K562 (cell line): ENCODE data around the gene VSIG10. TPM values are rescaled to one million over a fixed set of nuclear protein-coding genes. Genes with fewer than 3 reads are reported as not detected.

Source experiments
- BRD4 ChIP-seq: fragments of 200-600 bp; sonication (generic); IDR thresholded peaks from 2 replicates; pipeline ENCODE4 v1.6.1; 2017; ENCODE audit warnings: inconsistent platforms
- CHD2 ChIP-seq: IDR thresholded peaks from 2 replicates; pipeline ENCODE4 v1.6.1; 2011; ENCODE audit warnings: low read depth, low read length
- CTCF ChIP-seq, 3 experiments: IDR thresholded peaks in 2 of 3; conservative IDR thresholded peaks in 1 of 3; 2 replicates each; pipeline ENCODE4 v1.5.1; 2011 to 2012; ENCODE audit warnings: low read length in 3 of 3, mild to moderate bottlenecking in 3 of 3, control low read depth in 2 of 3, improper control_type of control experiment in 1 of 3, inconsistent platforms in 1 of 3, low read depth in 1 of 3, mixed read lengths in 1 of 3, moderate library complexity in 1 of 3; ENCODE audit not compliant: insufficient read depth in 2 of 3
- HBP1 ChIP-seq: fragments of 450-650 bp; formaldehyde crosslinking; IDR thresholded peaks from 2 replicates; pipeline ENCODE4 v1.4.0; 2022; ENCODE audit warnings: missing genetic modification characterization
- HLTF ChIP-seq: fragments of 450-650 bp; IDR thresholded peaks from 2 replicates; pipeline ENCODE4 v1.6.1; 2016
- HMG20A ChIP-seq: fragments of 450-650 bp; formaldehyde crosslinking; conservative IDR thresholded peaks from 2 replicates; pipeline ENCODE4 v1.4.0; 2020; ENCODE audit warnings: mild to moderate bottlenecking, mixed read lengths
- HNRNPLL ChIP-seq: fragments of 200-400 bp; formaldehyde crosslinking; IDR thresholded peaks from 2 replicates; pipeline ENCODE4 v1.6.1; 2017; ENCODE audit warnings: low read length, low read depth, mild to moderate bottlenecking; ENCODE audit not compliant: poor library complexity, severe bottlenecking
- NCOA2 ChIP-seq, 2 experiments: fragments of 450-650 bp; IDR thresholded peaks; 2 replicates each; pipeline ENCODE4 v1.6.1; 2018; ENCODE audit warnings: mild to moderate bottlenecking in 2 of 2, moderate library complexity in 1 of 2; ENCODE audit not compliant: partially characterized antibody in 2 of 2
- PTRF ChIP-seq: fragments of 450-650 bp; IDR thresholded peaks from 2 replicates; pipeline ENCODE4 v1.6.1; 2016; ENCODE audit warnings: mild to moderate bottlenecking, missing genetic modification characterization, missing compliant biosample characterization
- RAD21 ChIP-seq, 2 experiments: fragments of 250-450 bp in 1 of 2; fragments of 450-650 bp in 1 of 2; sonication (Bioruptor Pico) in 1 of 2; formaldehyde crosslinking in 1 of 2; IDR thresholded peaks in 1 of 2; conservative IDR thresholded peaks in 1 of 2; 2 replicates each; pipeline versions ENCODE4 v1.4.0 to v1.8.0; 2020 to 2022; ENCODE audit warnings: mild to moderate bottlenecking in 2 of 2, moderate library complexity in 1 of 2
- TFE3 ChIP-seq: fragments of 450-650 bp; formaldehyde crosslinking; IDR thresholded peaks from 2 replicates; pipeline ENCODE4 v1.4.0; 2020; ENCODE audit warnings: mild to moderate bottlenecking, mixed read lengths
- ZFP1 ChIP-seq: fragments of 450-650 bp; formaldehyde crosslinking; IDR thresholded peaks from 2 replicates; pipeline ENCODE4 v1.4.0; 2020; ENCODE audit warnings: mild to moderate bottlenecking, mixed read lengths
- ZNF133 ChIP-seq: fragments of 250-450 bp; sonication (Bioruptor Pico); IDR thresholded peaks from 2 replicates; pipeline ENCODE4 v1.4.0; 2020; ENCODE audit warnings: mild to moderate bottlenecking
- ZNF407 ChIP-seq: fragments of 450-650 bp; IDR thresholded peaks from 2 replicates; pipeline ENCODE4 v1.6.1; 2016; ENCODE audit warnings: low read depth
- polyA plus RNA-seq, 8 experiments: library from polyadenylated mRNA; depleted of rRNA in 4 of 8; stranded (reverse) in 5 of 8; unstranded in 3 of 8; fragments of >200 nt; fragmentation: Nextera tagmentation in 2 of 8; fragmentation: Illumina TruSeq in 1 of 8; extraction: Ambion mirVana in 2 of 8; extraction: Trizol in 1 of 8; gene quantifications; 2 replicates each; pipeline versions ENCODE4 v1.2.1 to v1.2.3, GENCODE V29; 2011 to 2014; ENCODE audit warnings: inconsistent platforms in 1 of 8, missing spikeins in 1 of 8
- total RNA-seq, 7 experiments: library from RNA; depleted of rRNA in 6 of 7; stranded (reverse); fragments of >200 nt in 6 of 7; fragmentation: Illumina TruSeq in 2 of 7; extraction: Trizol in 2 of 7; gene quantifications; 2 replicates each; pipeline versions ENCODE4 v1.2.1 to v1.2.3, GENCODE V29; 2011 to 2021; ENCODE audit warnings: low replicate concordance in 1 of 7

The VSIG10 gene
- total and polyA plus RNA-seq, 9 of the 15 experiments (the other 6 are each of a cell fraction or from before 2014, with no cell fraction given), result 4.1 to 8.8 (median 4.7) TPM

- TF ChIP-seq ZNF407 (no peak), RAD21 (CRISPR knock-in tag; conservative IDR thresholded peaks at IDR 0.05 in 1 of 2, IDR thresholded peaks at IDR 0.05 in 1 of 2) (peak in 1 of 2 experiments; percentile 55; a peak in 3 of 4 replicates), TFE3 (no peak), PTRF (no peak), ZFP1 (CRISPR knock-in tag) (no peak), HNRNPLL (no peak), HMG20A (CRISPR knock-in tag) (no peak), ZNF133 (CRISPR knock-in tag) (no peak), CHD2 (no peak), NCOA2 (IDR thresholded peaks at IDR 0.05; ENCODE audit: partially characterized antibody in 2 of 2) (peak in 1 of 2 experiments; percentile 16), CTCF (IDR thresholded peaks at IDR 0.05 in 2 of 3, conservative IDR thresholded peaks at IDR 0.05 in 1 of 3; ENCODE audit: insufficient read depth in 2 of 3, low read depth in 1 of 3, low read length in 3 of 3) (peak in 2 of 3 experiments; percentile 55 to 64; a peak in 5 of 6 replicates), HBP1 (no peak), BRD4 (no peak), HLTF (no peak)
Measured at GRCh38 chr12:118120579-118121363, 17.0 kb upstream of the VSIG10 start (continued).
